Right lobe of liver (tissue), 6 donors: Measurements from ENCODE around the gene CTSW. TPM values are rescaled to one million over a fixed set of nuclear protein-coding genes. Genes with fewer than 3 reads are reported as not detected.

Experiments used
- ATAC-seq, 4 donors: fragments of 200-7000 bp; cut with Tn5 transposase; one replicate each; pipeline ENCODE4 v1.9.1; 2020; ENCODE audit warnings: mild to moderate bottlenecking in 4 of 4, moderate library complexity in 4 of 4
- DNase-seq, 3 donors: peaks; one replicate each; pipeline ENCODE4 v3.0.0-alpha.2; 2020
- H3K27ac ChIP-seq, 3 donors: fragments of 200-600 bp; one replicate each; pipeline ENCODE4 v1.8.0; 2022
- H3K27me3 ChIP-seq, 2 donors: fragments of 200-600 bp; one replicate each; pipeline ENCODE4 v1.8.0; 2022
- H3K36me3 ChIP-seq, 4 donors: fragments of 200-600 bp; sonication (generic) in 1 of 4; one replicate each; pipeline versions ENCODE4 v1.5.1 to v1.8.0; 2017 to 2022; ENCODE audit warnings: control low read depth in 1 of 4
- H3K4me1 ChIP-seq, 4 donors: fragments of 200-600 bp; sonication (generic) in 1 of 4; one replicate each; pipeline versions ENCODE4 v1.5.1 to v1.8.0; 2017 to 2022; ENCODE audit warnings: control low read depth in 1 of 4
- H3K4me3 ChIP-seq, 3 donors: fragments of 200-600 bp; one replicate each; pipeline ENCODE4 v1.8.0; 2022
- H3K9me3 ChIP-seq, 4 donors: fragments of 200-600 bp; sonication (generic) in 1 of 4; one replicate each; pipeline versions ENCODE4 v1.5.1 to v1.8.0; 2017 to 2022; ENCODE audit warnings: control low read depth in 1 of 4
- CTCF ChIP-seq, 4 donors: fragments of 200-600 bp in 3 of 4; fragments of 450-650 bp in 1 of 4; IDR thresholded peaks; one replicate each; pipeline versions ENCODE4 v1.5.1 to v1.8.0; 2016 to 2022; ENCODE audit warnings: antibody characterized with exemption in 4 of 4, mild to moderate bottlenecking in 2 of 4
- POLR2A ChIP-seq: fragments of 450-650 bp; IDR thresholded peaks from one replicate; pipeline ENCODE4 v1.6.1; 2017; ENCODE audit warnings: antibody characterized with exemption, mild to moderate bottlenecking
- WGBS: methylation state at CpG from one replicate; pipeline ENCODE4 v1.1.6; 2018; ENCODE audit warnings: low coverage, low lambda C conversion rate; ENCODE audit not compliant: insufficient coverage; ENCODE audit errors: missing lambda C conversion rate; 5-methylcytosine and 5-hydroxymethylcytosine counted together
- intact Hi-C, 2 donors: fragments of 100-400 bp; cut with DNase I; formaldehyde crosslinking; loops; one replicate each; pipeline versions ENCODE4 v1.11.2 to v1.14.1; 2022
- total RNA-seq, 6 experiments: library from RNA; depleted of rRNA in 2 of 6; stranded (reverse); fragments of >200 nt in 2 of 6; fragmentation: NEBNext Ultra II Directional in 3 of 6; extraction: Animal tissue kit (Norgen Biotek cat#: 25700) in 3 of 6; gene quantifications; one replicate each; pipeline versions ENCODE4 v1.1.0 to v1.2.4, GENCODE V29; 2016 to 2023
- donor health status: DM: no; HTN: yes; CAD: no.
- donor health status: DM: no; HTN: no; CAD: no.
- donor health status: DM: no; HTN: no; CAD: no.
- donor health status: DM: no; HTN: yes; CAD: no.
- donor health status: DM: no; HTN: yes; CAD: no.

Gene CTSW
- total RNA-seq, 6 experiments from 2014 or later, result 0.49 to 1.3 (median 1.0) TPM

GRCh38 chr11:65928667-65929066 is 49.0 kb downstream of the CTSW start:
- Histone ChIP-seq H3K27me3 (no peaks in the 10 kb centered on the region), H3K4me1 (no peaks in the 10 kb centered on the region), H3K9me3 (no peaks in the 10 kb centered on the region), H3K27ac (no peak overlapping the region), H3K4me3 (no peak overlapping the region), H3K36me3 (no peaks in the 10 kb centered on the region)
- intact Hi-C loops, result no loop called here
- WGBS, result 69% methylated on average over 6 of the region's 6 CpGs
- TF ChIP-seq POLR2A (no peak), CTCF (IDR thresholded peaks at IDR 0.05) (no peak)
- DNase-seq, result no peak
- no peak for ATAC-seq

DNA sequence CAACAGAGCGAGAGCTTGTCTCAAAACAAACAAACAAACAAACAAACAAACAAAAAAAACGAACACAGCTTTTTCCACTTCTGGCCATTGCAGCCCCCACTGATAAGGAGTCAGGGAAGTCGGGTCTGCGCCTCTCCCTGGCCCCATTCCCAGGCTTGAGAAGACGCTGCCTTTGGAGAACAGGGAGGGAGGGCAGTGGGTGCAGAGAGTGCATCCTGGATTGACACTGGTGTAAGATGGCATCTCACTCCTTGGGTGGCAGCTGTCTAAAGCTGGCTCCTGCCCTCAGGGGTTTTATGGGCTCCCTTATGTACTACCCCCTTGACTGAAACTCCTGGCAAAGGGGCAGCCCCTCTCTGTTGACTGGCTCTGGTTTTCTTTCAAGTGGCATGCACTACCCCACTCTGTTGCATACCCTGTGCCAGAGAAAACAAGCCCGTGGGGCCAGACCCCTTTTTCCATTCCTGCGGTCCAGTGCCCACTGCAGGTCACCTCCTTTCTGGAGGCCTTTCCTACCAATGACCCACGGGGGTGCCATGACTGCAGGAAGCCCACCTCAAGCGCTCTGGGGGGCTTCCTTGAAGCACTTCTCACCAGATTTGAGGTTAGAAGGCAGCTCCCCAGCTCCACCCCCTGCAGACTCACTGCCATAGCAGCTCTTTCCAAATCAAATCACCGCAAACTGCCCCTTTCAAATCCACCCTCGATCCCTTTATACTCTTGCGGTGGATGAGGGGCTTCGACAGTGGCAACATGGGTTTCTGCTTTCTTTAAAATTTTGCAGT is 52.3 kb downstream of the CTSW start:
- H3K4me1 ChIP-seq, result no peaks in the 10 kb centered on the region
- WGBS, result 43% methylated on average over 10 of the region's 13 CpGs
- no peak for ATAC-seq
- no peak overlapping the region for H3K4me3 ChIP-seq
- H3K27me3 ChIP-seq, result no peaks in the 10 kb centered on the region
- DNase-seq, result no peak
- no peaks in the 10 kb centered on the region for H3K9me3 ChIP-seq
- no peaks in the 10 kb centered on the region for H3K36me3 ChIP-seq
- TF ChIP-seq POLR2A, result no peak
- no peak for TF ChIP-seq CTCF (IDR thresholded peaks at IDR 0.05)
- H3K27ac ChIP-seq, result no peak overlapping the region
- intact Hi-C loops, result no loop called here

- Histone ChIP-seq H3K9me3 (no peaks in the 10 kb centered on the region), H3K27me3 (no peaks in the 10 kb centered on the region), H3K4me3 (no peak overlapping the region), H3K27ac (no peak overlapping the region), H3K36me3 (no peaks in the 10 kb centered on the region), H3K4me1 (no peaks in the 10 kb centered on the region)
- intact Hi-C loops, result no loop called here
- 44% methylated on average over 9 of the region's 9 CpGs for WGBS
- DNase-seq, result no peak
- no peak for ATAC-seq
- TF ChIP-seq POLR2A (no peak), CTCF (IDR thresholded peaks at IDR 0.05) (no peak)
These were observed 52.9 kb downstream of the CTSW start for GRCh38 chr11:65932558-65932919.

Other genes starting within 250 kb of the CTSW start
- 10 to 100 TPM; 21.1 to 34.1 (median 25.3) TPM for gene SIPA1, start 241.7 kb upstream of the CTSW start, total RNA-seq
- gene RELA, start 216.9 kb upstream of the CTSW start, total RNA-seq, result 10 to 100 TPM; 27.8 to 51.1 (median 41.9) TPM
- 10 to 100 TPM; 17.8 to 30.4 (median 24.0) TPM for gene KAT5, start 167.6 kb upstream of the CTSW start, total RNA-seq
- 10 to 100 TPM; 16.8 to 39.1 (median 26.1) TPM for gene RNASEH2C, start 159.0 kb upstream of the CTSW start, total RNA-seq
- 10 to 100 TPM in 3 of 6 experiments, 1 to 10 TPM in 3; 5.0 to 13.5 (median 9.7) TPM for gene AP5B1, start 98.9 kb upstream of the CTSW start, total RNA-seq
- gene OVOL1, start 92.8 kb upstream of the CTSW start, total RNA-seq, result not detected
- under 1 TPM in 3 of 6 experiments, not detected in 3; 0.16 to 0.37 (median 0.31) TPM for gene SNX32, start 45.9 kb upstream of the CTSW start, total RNA-seq
- gene CFL1, start 21.7 kb upstream of the CTSW start, total RNA-seq, result 100 to 1,000 TPM; 219 to 503 (median 313) TPM
- gene MUS81, start 19.4 kb upstream of the CTSW start, total RNA-seq, result 10 to 100 TPM; 14.0 to 25.6 (median 19.7) TPM
- 10 to 100 TPM in 1 of 6 experiments, 1 to 10 TPM in 5; 5.1 to 13.9 (median 7.8) TPM for gene EFEMP2, start 7.0 kb upstream of the CTSW start, total RNA-seq
- gene FIBP, start 8.6 kb downstream of the CTSW start, total RNA-seq, result 10 to 100 TPM; 19.4 to 66.1 (median 23.3) TPM
- 10 to 100 TPM in 2 of 6 experiments, 1 to 10 TPM in 4; 4.9 to 19.2 (median 6.6) TPM for gene CCDC85B, start 10.8 kb downstream of the CTSW start, total RNA-seq
- 1 to 10 TPM in 1 of 6 experiments, under 1 TPM in 3, not detected in 2; 0.35 to 1.2 (median 0.89) TPM for gene FOSL1, start 20.6 kb downstream of the CTSW start, total RNA-seq
- gene C11orf68, start 39.2 kb downstream of the CTSW start, total RNA-seq, result 10 to 100 TPM in 4 of 6 experiments, 1 to 10 TPM in 2; 6.5 to 14.0 (median 12.4) TPM
- 10 to 100 TPM; 21.8 to 50.8 (median 32.6) TPM for gene DRAP1, start 39.6 kb downstream of the CTSW start, total RNA-seq
- gene TSGA10IP, start 65.6 kb downstream of the CTSW start, total RNA-seq, result not detected
- 10 to 100 TPM; 14.3 to 34.1 (median 20.6) TPM for gene SART1, start 81.9 kb downstream of the CTSW start, total RNA-seq
- 10 to 100 TPM; 11.5 to 22.1 (median 13.1) TPM for gene EIF1AD, start 122.3 kb downstream of the CTSW start, total RNA-seq
- 10 to 100 TPM; 30.2 to 96.9 (median 72.0) TPM for gene BANF1, start 122.7 kb downstream of the CTSW start, total RNA-seq
- gene CST6, start 132.2 kb downstream of the CTSW start, total RNA-seq, result not detected
- not detected for gene CATSPER1, start 146.6 kb downstream of the CTSW start, total RNA-seq
- gene GAL3ST3, start 169.3 kb downstream of the CTSW start, total RNA-seq, result not detected
- gene SF3B2, start 172.5 kb downstream of the CTSW start, total RNA-seq, result 10 to 100 TPM; 52.2 to 85.4 (median 67.2) TPM
- 10 to 100 TPM in 4 of 6 experiments, 1 to 10 TPM in 2; 5.8 to 23.7 (median 12.5) TPM for gene PACS1, start 190.4 kb downstream of the CTSW start, total RNA-seq